22Rv1 (cell line): ENCODE data around the gene MCM7.

Experiments used
- H3K27ac ChIP-seq: fragments of 450-650 bp; 2 replicates; pipeline ENCODE4 v1.5.1; 2017
- CTCF ChIP-seq: fragments of 450-650 bp; IDR thresholded peaks from 2 replicates; pipeline ENCODE4 v1.5.1; 2017; ENCODE audit warnings: mild to moderate bottlenecking
- ZFX ChIP-seq: fragments of 450-650 bp; IDR thresholded peaks from 2 replicates; pipeline ENCODE4 v1.6.1; 2017; ENCODE audit warnings: antibody characterized with exemption, borderline replicate concordance

The MCM7 gene

GRCh38 chr7:100087055-100087750 lies 14.0 kb downstream of the MCM7 start:
- no peak overlapping the region for H3K27ac ChIP-seq
- no peak for TF ChIP-seq CTCF
- no peak for TF ChIP-seq ZFX

GRCh38 chr7:100085515-100085914 lies 15.7 kb downstream of the MCM7 start:
- TF ChIP-seq CTCF (no peak), ZFX (no peak)
- H3K27ac ChIP-seq, result no peak overlapping the region

- TF ChIP-seq CTCF, result no peak
- no peak for TF ChIP-seq ZFX
- peak overlapping the region; percentile 88 for H3K27ac ChIP-seq
These were observed 18.2 kb downstream of the MCM7 start for GRCh38 chr7:100082978-100083377.

- peak within 1 kb of the TSS; percentile 88 for H3K27ac ChIP-seq
- TF ChIP-seq CTCF, result peak; percentile 100
- no peak for TF ChIP-seq ZFX
These were observed 19.6 kb downstream of the MCM7 start, which contains the start of gene ZNF3 for GRCh38 chr7:100081535-100082102. TSS of gene ZNF3 (minus strand) at chr7:100081723. CDS start at chr7:100077357, 4,366 bp downstream.

- no peak for TF ChIP-seq CTCF
- no peak for TF ChIP-seq ZFX
- H3K27ac ChIP-seq, result peak overlapping the region; percentile 88
These were observed 20.2 kb downstream of the MCM7 start for GRCh38 chr7:100080907-100081534.

GRCh38 chr7:100079024-100079560 lies 22.1 kb downstream of the MCM7 start:
- no peak for TF ChIP-seq ZFX
- no peak for TF ChIP-seq CTCF
- no peak overlapping the region for H3K27ac ChIP-seq

- H3K27ac ChIP-seq, result no peak overlapping the region
- TF ChIP-seq CTCF, result no peak
These were observed 24.0 kb downstream of the MCM7 start for GRCh38 chr7:100077205-100077604.
